ENCODE measurements around the gene DMRTC1. TPM values are rescaled to one million over a fixed set of nuclear protein-coding genes. Genes with fewer than 3 reads are reported as not detected.
"Not testable (repeated sequence)": the region's sequence is repeated elsewhere in the genome, so short reads cannot be mapped to it uniquely, and the experiment has no call there.

The DMRTC1 gene
- total RNA-seq (2021) (not detected in 2 replicates), Bru-seq, nascent RNA (not detected), BruChase-seq, experiment 1, labeled RNA remaining after a 2-hour chase (not detected), BruChase-seq, experiment 2, labeled RNA remaining after a 6-hour chase (not detected)
- long read RNA-seq, result 0 reads

- H3K9me3 ChIP-seq (ENCODE audit: low read depth, low read length, poor library complexity, severe bottlenecking); H3K27ac ChIP-seq (ENCODE audit: low read depth, low read length, poor library complexity, severe bottlenecking); CTCF ChIA-PET; DNase-seq (ENCODE audit: low spot score); BruUV-seq (replicated peaks); POLR2A ChIA-PET (ENCODE audit: low non-redundant PET); H3K36me3 ChIP-seq (ENCODE audit: insufficient read depth, low read length, poor library complexity, severe bottlenecking); H3K4me3 ChIP-seq (ENCODE audit: low read depth, low read length, poor library complexity, severe bottlenecking); H3K4me1 ChIP-seq (ENCODE audit: insufficient read depth, low read length, poor library complexity, severe bottlenecking); intact Hi-C loops (cut with micrococcal nuclease; ENCODE audit: unreplicated experiment); H3K27me3 ChIP-seq (replicated peaks; ENCODE audit: insufficient read depth, low read depth, low read length, poor library complexity): not testable (repeated sequence)
Measured at GRCh38 chrX:72943819-72944169, at the start of gene DMRTC1. Gene DMRTC1 (minus strand): TSS chrX:72943837. CDS start chrX:72875694, 68,143 bp downstream.

DNA sequence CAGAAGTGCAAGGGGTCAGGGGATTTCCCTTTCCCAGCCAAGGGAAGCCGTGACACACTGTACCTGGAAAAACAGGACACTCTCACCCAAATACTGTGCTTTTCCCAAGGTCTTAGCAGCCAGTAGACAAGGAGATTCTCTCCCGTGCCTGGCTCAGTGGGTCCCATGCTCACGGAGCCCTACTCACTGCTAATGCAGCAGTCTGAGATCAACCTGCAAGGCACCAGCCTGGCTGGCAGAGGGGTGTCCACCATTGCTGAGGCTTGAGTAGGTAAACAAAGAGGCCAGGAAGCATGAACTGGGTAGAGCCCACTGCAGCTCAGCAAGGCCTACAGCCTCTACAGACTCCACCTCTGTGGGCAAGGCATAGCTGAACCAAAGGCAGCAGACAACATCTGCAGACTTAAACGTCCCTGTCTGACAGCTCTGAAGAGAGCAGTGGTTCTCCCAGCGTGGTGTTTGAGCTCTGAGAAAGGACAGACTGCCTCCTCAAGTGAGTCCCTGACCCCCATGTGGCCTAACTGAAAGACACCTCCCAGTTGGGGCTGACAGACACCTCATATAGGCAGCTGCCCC is 37.3 kb upstream of the DMRTC1 start:
- CTCF ChIA-PET; H3K9me3 ChIP-seq (ENCODE audit: low read depth, low read length, poor library complexity, severe bottlenecking); H3K4me1 ChIP-seq (ENCODE audit: insufficient read depth, low read length, poor library complexity, severe bottlenecking); POLR2A ChIA-PET (ENCODE audit: low non-redundant PET); DNase-seq (ENCODE audit: low spot score); H3K36me3 ChIP-seq (ENCODE audit: insufficient read depth, low read length, poor library complexity, severe bottlenecking); H3K27ac ChIP-seq (ENCODE audit: low read depth, low read length, poor library complexity, severe bottlenecking); intact Hi-C loops (cut with micrococcal nuclease; ENCODE audit: unreplicated experiment); BruUV-seq (replicated peaks); H3K27me3 ChIP-seq (replicated peaks; ENCODE audit: insufficient read depth, low read depth, low read length, poor library complexity); H3K4me3 ChIP-seq (ENCODE audit: low read depth, low read length, poor library complexity, severe bottlenecking): not testable (repeated sequence)

DNA sequence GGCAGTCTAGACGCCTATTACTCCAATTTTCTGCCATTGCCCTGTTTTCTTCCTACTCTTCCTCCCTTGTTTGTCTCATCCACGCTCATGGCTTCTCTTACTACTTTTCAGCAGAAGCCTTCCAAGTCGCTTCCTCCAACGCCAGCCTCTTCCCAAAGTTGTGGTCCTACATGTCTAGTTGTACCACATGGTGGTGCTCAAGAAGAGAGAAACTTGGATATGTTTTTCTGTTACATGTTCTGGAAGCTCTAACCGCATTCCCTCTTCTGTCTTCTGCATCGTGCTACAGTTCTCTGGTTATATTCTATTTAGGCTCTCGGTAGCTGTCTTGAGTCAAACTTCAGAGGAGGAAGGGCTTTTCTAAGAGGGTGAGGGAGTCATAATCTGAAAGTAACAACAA is 31.2 kb upstream of the DMRTC1 start:
- H3K4me1 ChIP-seq (ENCODE audit: insufficient read depth, low read length, poor library complexity, severe bottlenecking); H3K9me3 ChIP-seq (ENCODE audit: low read depth, low read length, poor library complexity, severe bottlenecking); H3K27me3 ChIP-seq (replicated peaks; ENCODE audit: insufficient read depth, low read depth, low read length, poor library complexity); intact Hi-C loops (cut with micrococcal nuclease; ENCODE audit: unreplicated experiment); H3K36me3 ChIP-seq (ENCODE audit: insufficient read depth, low read length, poor library complexity, severe bottlenecking); BruUV-seq (replicated peaks); DNase-seq (ENCODE audit: low spot score); CTCF ChIA-PET; POLR2A ChIA-PET (ENCODE audit: low non-redundant PET); H3K4me3 ChIP-seq (ENCODE audit: low read depth, low read length, poor library complexity, severe bottlenecking); H3K27ac ChIP-seq (ENCODE audit: low read depth, low read length, poor library complexity, severe bottlenecking): not testable (repeated sequence)

DNA sequence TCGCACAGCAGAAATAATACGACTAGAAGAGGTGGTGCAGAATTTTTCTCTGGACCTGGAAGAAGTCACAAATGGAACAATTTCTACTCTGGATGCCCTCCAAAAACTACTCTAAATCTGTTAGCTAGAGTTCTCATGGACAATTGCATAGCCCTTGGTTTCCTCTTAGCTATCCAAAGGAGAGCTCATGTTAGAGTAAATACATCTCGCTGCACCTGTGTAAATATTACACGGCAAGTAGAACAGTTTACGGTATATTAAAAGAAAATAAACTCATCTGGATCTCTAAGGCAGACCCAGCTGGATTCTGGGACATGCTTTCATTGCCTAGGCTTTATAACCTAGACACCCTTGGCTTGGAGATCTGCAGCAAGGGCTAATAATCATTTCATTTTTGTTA is 28.2 kb upstream of the DMRTC1 start:
- BruUV-seq (replicated peaks); H3K27me3 ChIP-seq (replicated peaks; ENCODE audit: insufficient read depth, low read depth, low read length, poor library complexity); H3K9me3 ChIP-seq (ENCODE audit: low read depth, low read length, poor library complexity, severe bottlenecking); H3K36me3 ChIP-seq (ENCODE audit: insufficient read depth, low read length, poor library complexity, severe bottlenecking); DNase-seq (ENCODE audit: low spot score); POLR2A ChIA-PET (ENCODE audit: low non-redundant PET); H3K4me1 ChIP-seq (ENCODE audit: insufficient read depth, low read length, poor library complexity, severe bottlenecking); CTCF ChIA-PET; H3K4me3 ChIP-seq (ENCODE audit: low read depth, low read length, poor library complexity, severe bottlenecking); H3K27ac ChIP-seq (ENCODE audit: low read depth, low read length, poor library complexity, severe bottlenecking); intact Hi-C loops (cut with micrococcal nuclease; ENCODE audit: unreplicated experiment): not testable (repeated sequence)

GRCh38 chrX:72959971-72960370 is 16.3 kb upstream of the DMRTC1 start:
- DNase-seq (ENCODE audit: low spot score); POLR2A ChIA-PET (ENCODE audit: low non-redundant PET); H3K9me3 ChIP-seq (ENCODE audit: low read depth, low read length, poor library complexity, severe bottlenecking); H3K27ac ChIP-seq (ENCODE audit: low read depth, low read length, poor library complexity, severe bottlenecking); BruUV-seq (replicated peaks); H3K27me3 ChIP-seq (replicated peaks; ENCODE audit: insufficient read depth, low read depth, low read length, poor library complexity); H3K4me3 ChIP-seq (ENCODE audit: low read depth, low read length, poor library complexity, severe bottlenecking); H3K4me1 ChIP-seq (ENCODE audit: insufficient read depth, low read length, poor library complexity, severe bottlenecking); intact Hi-C loops (cut with micrococcal nuclease; ENCODE audit: unreplicated experiment); CTCF ChIA-PET; H3K36me3 ChIP-seq (ENCODE audit: insufficient read depth, low read length, poor library complexity, severe bottlenecking): not testable (repeated sequence)

DNA sequence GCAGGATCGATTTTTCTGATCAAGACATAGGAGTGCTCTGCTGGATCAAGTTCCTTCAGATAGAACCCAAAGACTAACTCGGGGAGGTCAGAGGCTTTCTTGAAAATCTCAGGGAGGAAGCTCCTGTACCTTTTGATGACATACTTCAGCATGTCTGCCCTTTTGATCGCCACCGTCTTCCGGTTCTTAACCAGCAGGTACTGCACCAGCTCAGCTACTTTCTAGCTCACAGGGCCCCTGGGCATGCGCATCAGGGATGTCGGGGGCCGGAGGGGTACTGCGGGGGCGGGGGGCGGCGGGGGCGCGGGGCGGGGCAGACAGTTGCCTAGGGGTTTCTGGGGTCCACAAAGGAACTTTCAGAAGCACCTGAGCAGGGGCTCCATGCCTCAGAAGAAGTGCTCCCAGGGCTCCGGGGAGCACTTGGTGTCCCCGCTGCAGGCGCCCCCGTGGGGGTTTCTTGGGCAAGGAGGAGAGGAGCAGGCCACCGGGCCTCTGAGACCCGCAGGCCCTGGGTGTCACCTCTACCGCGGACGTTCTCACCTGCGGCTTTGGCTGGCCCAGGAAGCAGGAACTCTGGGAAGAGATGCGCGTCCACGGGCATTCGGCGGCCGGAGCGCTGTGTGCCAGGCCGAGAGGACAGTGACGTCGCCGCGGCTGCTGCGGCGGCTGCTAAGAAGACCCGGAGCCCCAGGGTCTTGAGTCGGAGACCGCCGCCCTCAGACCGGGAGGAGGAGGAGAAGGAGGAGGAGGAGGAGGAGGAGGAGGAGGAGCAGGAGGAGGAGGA is 410 bp downstream of the DMRTC1 start:
- BruUV-seq (replicated peaks); DNase-seq (ENCODE audit: low spot score); H3K27ac ChIP-seq (ENCODE audit: low read depth, low read length, poor library complexity, severe bottlenecking); H3K27me3 ChIP-seq (replicated peaks; ENCODE audit: insufficient read depth, low read depth, low read length, poor library complexity); H3K9me3 ChIP-seq (ENCODE audit: low read depth, low read length, poor library complexity, severe bottlenecking); H3K4me1 ChIP-seq (ENCODE audit: insufficient read depth, low read length, poor library complexity, severe bottlenecking); CTCF ChIA-PET; H3K36me3 ChIP-seq (ENCODE audit: insufficient read depth, low read length, poor library complexity, severe bottlenecking); H3K4me3 ChIP-seq (ENCODE audit: low read depth, low read length, poor library complexity, severe bottlenecking); intact Hi-C loops (cut with micrococcal nuclease; ENCODE audit: unreplicated experiment); POLR2A ChIA-PET (ENCODE audit: low non-redundant PET): not testable (repeated sequence)

- H3K27me3 ChIP-seq (replicated peaks; ENCODE audit: insufficient read depth, low read depth, low read length, poor library complexity); H3K9me3 ChIP-seq (ENCODE audit: low read depth, low read length, poor library complexity, severe bottlenecking); BruUV-seq (replicated peaks); H3K4me3 ChIP-seq (ENCODE audit: low read depth, low read length, poor library complexity, severe bottlenecking); DNase-seq (ENCODE audit: low spot score); CTCF ChIA-PET; intact Hi-C loops (cut with micrococcal nuclease; ENCODE audit: unreplicated experiment); H3K36me3 ChIP-seq (ENCODE audit: insufficient read depth, low read length, poor library complexity, severe bottlenecking); H3K27ac ChIP-seq (ENCODE audit: low read depth, low read length, poor library complexity, severe bottlenecking); H3K4me1 ChIP-seq (ENCODE audit: insufficient read depth, low read length, poor library complexity, severe bottlenecking); POLR2A ChIA-PET (ENCODE audit: low non-redundant PET): not testable (repeated sequence)
Measured at GRCh38 chrX:72942272-72942671, 1.4 kb downstream of the DMRTC1 start.

DNA sequence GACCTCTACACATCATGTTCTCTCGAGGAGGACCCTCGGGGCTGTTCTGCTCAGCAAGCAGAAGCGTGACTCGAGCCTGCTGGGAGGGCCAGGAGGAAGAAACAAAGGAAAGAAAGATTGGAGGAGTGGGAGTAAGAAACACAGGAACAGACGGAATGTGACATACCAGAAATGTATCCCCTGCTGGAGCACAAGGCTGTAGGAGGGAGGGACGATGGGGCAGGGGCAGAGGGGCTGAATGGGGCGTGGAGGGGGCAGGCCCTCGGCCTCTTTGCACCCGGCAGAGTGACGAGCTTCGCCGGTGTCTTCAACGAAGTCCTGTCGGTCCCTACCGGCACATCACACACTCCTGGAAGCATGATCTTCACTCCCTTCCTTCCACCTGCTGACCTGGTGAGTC is 5.7 kb downstream of the DMRTC1 start, which contains the start of gene FAM236A:
Gene FAM236A, plus strand, starts transcription at position 301 of the 400 bp plus-strand sequence. Its CDS starts 57 bp downstream, at position 358.
- POLR2A ChIA-PET (ENCODE audit: low non-redundant PET); H3K27me3 ChIP-seq (replicated peaks; ENCODE audit: insufficient read depth, low read depth, low read length, poor library complexity); DNase-seq (ENCODE audit: low spot score); H3K9me3 ChIP-seq (ENCODE audit: low read depth, low read length, poor library complexity, severe bottlenecking); CTCF ChIA-PET; intact Hi-C loops (cut with micrococcal nuclease; ENCODE audit: unreplicated experiment); H3K4me3 ChIP-seq (ENCODE audit: low read depth, low read length, poor library complexity, severe bottlenecking); H3K27ac ChIP-seq (ENCODE audit: low read depth, low read length, poor library complexity, severe bottlenecking); BruUV-seq (replicated peaks); H3K36me3 ChIP-seq (ENCODE audit: insufficient read depth, low read length, poor library complexity, severe bottlenecking); H3K4me1 ChIP-seq (ENCODE audit: insufficient read depth, low read length, poor library complexity, severe bottlenecking): not testable (repeated sequence)

Data from A673 (cell line).